HepG2 (cell line): ENCODE results near the gene SLC22A14. TPM values are rescaled to one million over a fixed set of nuclear protein-coding genes. Genes with fewer than 3 reads are reported as not detected.

ENCODE experiments used
- ATAC-seq: fragments of 200-7000 bp; cut with Tn5 transposase; 3 replicates; pipeline ENCODE4 v1.9.1; 2020; ENCODE audit warnings: mild to moderate bottlenecking, moderate library complexity
- BruUV-seq: library from RNA; stranded (reverse); fragments of 400-500 nt; replicated peaks from 2 replicates; lab custom pipeline; 2021; lab: Mats Ljungman, UMichigan
- CTCF ChIA-PET: fragments of 300-600 bp; formaldehyde crosslinking; extraction: SDS; loops from one replicate; lab custom pipeline; 2021; ENCODE audit warnings: low total read pairs, inconsistent platforms, low intra/inter-chr PET ratio; lab: Yijun Ruan, JAX
- POLR2A ChIA-PET: fragments of 350-600 bp; sonication (Branson Sonifier 250); formaldehyde crosslinking; loops from one replicate; lab custom pipeline; 2020; ENCODE audit warnings: antibody characterized with exemption, inconsistent platforms; lab: Yijun Ruan, JAX
- DNase-seq: peaks from one replicate; pipeline ENCODE4 v3.0.0-alpha.2; 2015; ENCODE audit warnings: low spot score
- FAIRE-seq: peaks from 3 replicates; lab custom pipeline; 2011; peaks lifted over from hg19 to GRCh38; lab: Jason Lieb, UNC
- H2AFZ ChIP-seq: one replicate; pipeline ENCODE4 v1.6.1; 2011; ENCODE audit warnings: low read length, inconsistent platforms
- H3K27ac ChIP-seq: fragments of 300-600 bp; 3 replicates; pipeline ENCODE4 v1.8.0; 2011; ENCODE audit warnings: mixed run types, mild to moderate bottlenecking, mixed read lengths, low read length, inconsistent platforms; ENCODE audit not compliant: insufficient read depth; ENCODE audit errors: extremely low read length
- H3K27me3 ChIP-seq, 2 experiments: fragments of 200-600 bp in 1 of 2; 2 replicates in 1 of 2; 3 replicates in 1 of 2; pipeline versions ENCODE4 v1.6.0 to v1.8.0; 2011; ENCODE audit warnings: low read length in 2 of 2, mild to moderate bottlenecking in 2 of 2, moderate library complexity in 2 of 2, inconsistent platforms in 1 of 2; ENCODE audit not compliant: insufficient read depth in 2 of 2, control insufficient read depth in 1 of 2
- H3K36me3 ChIP-seq, 2 experiments: fragments of 200-600 bp in 1 of 2; replicated peaks in 1 of 2; 2 replicates in 1 of 2; 3 replicates in 1 of 2; pipeline versions ENCODE4 v1.5.1 to v1.8.0; 2011; ENCODE audit warnings: low read length in 2 of 2, inconsistent platforms in 1 of 2; ENCODE audit not compliant: insufficient read depth in 2 of 2, control insufficient read depth in 1 of 2
- H3K4me1 ChIP-seq: 2 replicates; pipeline ENCODE4 v1.5.1; 2012; ENCODE audit warnings: low read length, inconsistent platforms; ENCODE audit not compliant: insufficient read depth
- H3K4me2 ChIP-seq: 2 replicates; pipeline ENCODE4 v1.6.0; 2011; ENCODE audit warnings: low read depth, low read length, inconsistent platforms
- H3K4me3 ChIP-seq, 3 experiments: fragments of 200-600 bp in 1 of 3; sonication (generic), shearing (Covaris generic) in 1 of 3; replicated peaks in 1 of 3; 2 replicates each; pipeline ENCODE4 v1.5.1; 2011 to 2016; ENCODE audit warnings: low read length in 3 of 3, inconsistent platforms in 2 of 3, low read depth in 2 of 3, mild to moderate bottlenecking in 2 of 3, control low read depth in 1 of 3, mixed read lengths in 1 of 3; ENCODE audit not compliant: insufficient read depth in 1 of 3
- H3K79me2 ChIP-seq: one replicate; pipeline ENCODE4 v1.6.1; 2011; ENCODE audit warnings: low read length, inconsistent platforms; ENCODE audit not compliant: insufficient read depth
- H3K9ac ChIP-seq: 2 replicates; pipeline ENCODE4 v1.6.0; 2011; ENCODE audit warnings: mild to moderate bottlenecking, low read depth, low read length, inconsistent platforms; ENCODE audit not compliant: insufficient read depth
- H3K9me3 ChIP-seq: 2 replicates; pipeline ENCODE4 v1.5.1; 2012; ENCODE audit warnings: mild to moderate bottlenecking, low read length
- H4K20me1 ChIP-seq: 2 replicates; pipeline ENCODE4 v1.6.0; 2011; ENCODE audit warnings: inconsistent platforms, mild to moderate bottlenecking, low read length, moderate library complexity; ENCODE audit not compliant: insufficient read depth
- ATF7 ChIP-seq, 2 experiments: fragments of 450-650 bp in 1 of 2; sonication (generic) in 1 of 2; formaldehyde crosslinking in 1 of 2; IDR thresholded peaks; 2 replicates each; pipeline versions ENCODE4 v1.4.0 to v1.6.1; 2016 to 2020; ENCODE audit warnings: antibody characterized with exemption in 1 of 2, mild to moderate bottlenecking in 1 of 2, missing genetic modification reagents in 1 of 2
- CEBPB ChIP-seq: IDR thresholded peaks from 2 replicates; pipeline ENCODE4 v1.6.1; 2011; ENCODE audit warnings: low read depth, low read length, improper control_type of control experiment, borderline replicate concordance
- CEBPG ChIP-seq: IDR thresholded peaks from 2 replicates; pipeline ENCODE4 v1.6.1; 2016
- HNF4A ChIP-seq: sonication (generic); formaldehyde crosslinking; IDR thresholded peaks from 2 replicates; pipeline ENCODE4 v1.4.0; 2020; ENCODE audit warnings: missing genetic modification reagents
- IKZF1 ChIP-seq: fragments of 450-650 bp; IDR thresholded peaks from 2 replicates; pipeline ENCODE4 v1.7.1; 2016
- MED13 ChIP-seq: sonication (generic); formaldehyde crosslinking; IDR thresholded peaks from 2 replicates; pipeline ENCODE4 v1.5.0; 2020; ENCODE audit warnings: missing genetic modification reagents
- MTA3 ChIP-seq: sonication (generic); formaldehyde crosslinking; IDR thresholded peaks from 2 replicates; pipeline ENCODE4 v1.4.0; 2020; ENCODE audit warnings: missing genetic modification reagents
- MTF2 ChIP-seq: sonication (generic); formaldehyde crosslinking; IDR thresholded peaks from 2 replicates; pipeline ENCODE4 v1.5.0; 2020; ENCODE audit warnings: missing genetic modification reagents, borderline replicate concordance
- RBM22 ChIP-seq: fragments of 200-400 bp; formaldehyde crosslinking; optimal IDR thresholded peaks from 2 replicates; pipeline ENCODE3; 2017; ENCODE audit warnings: mild to moderate bottlenecking, low read length, moderate library complexity
- RFXANK ChIP-seq: IDR thresholded peaks from 2 replicates; pipeline ENCODE4 v1.6.1; 2016
- SAP130 ChIP-seq: IDR thresholded peaks from 2 replicates; pipeline ENCODE4 v1.6.1; 2016; ENCODE audit warnings: low read depth
- SRSF1 ChIP-seq: fragments of 200-400 bp; formaldehyde crosslinking; optimal IDR thresholded peaks from 2 replicates; pipeline ENCODE3; 2017; ENCODE audit warnings: mild to moderate bottlenecking, low read depth, low read length, moderate library complexity
- ZFP1 ChIP-seq: IDR thresholded peaks from 2 replicates; pipeline ENCODE4 v1.6.1; 2016
- ZNF296 ChIP-seq: sonication (generic); formaldehyde crosslinking; conservative IDR thresholded peaks from 2 replicates; pipeline ENCODE4 v1.5.0; 2020; ENCODE audit warnings: mild to moderate bottlenecking, missing genetic modification reagents
- ZNF616 ChIP-seq: sonication (generic); formaldehyde crosslinking; IDR thresholded peaks from 2 replicates; pipeline ENCODE4 v1.5.0; 2020; ENCODE audit warnings: low read depth, mild to moderate bottlenecking, missing genetic modification reagents
- WGBS: methylation state at CpG from one replicate; pipeline ENCODE4 v1.1.6; 2017; ENCODE audit warnings: low lambda C conversion rate; 5-methylcytosine and 5-hydroxymethylcytosine counted together
- in situ Hi-C: cut with HindIII; loops from 2 replicates; pipeline ENCODE4 v1.10.0; 2017; ENCODE audit warnings: low pct_unique_long_range_greater_than_20kb; ENCODE audit not compliant: extremely low pct_ligation_motif_present
- intact Hi-C: fragments of 100-400 bp; cut with micrococcal nuclease; formaldehyde crosslinking; loops from one replicate; pipeline ENCODE4 v1.10.0; 2022; ENCODE audit not compliant: unreplicated experiment
- polyA plus RNA-seq, 8 experiments: library from polyadenylated mRNA; depleted of rRNA in 3 of 8; stranded (reverse) in 7 of 8; unstranded in 1 of 8; fragments of >200 nt; fragmentation: Illumina TruSeq in 4 of 8; extraction: Trizol in 4 of 8; gene quantifications; 2 replicates each; pipeline versions ENCODE4 v1.2.1 to v1.2.3, GENCODE V29; 2011 to 2016; ENCODE audit warnings: low read depth in 4 of 8, missing spikeins in 1 of 8, mixed read lengths in 1 of 8; ENCODE audit not compliant: insufficient read depth in 1 of 8
- total RNA-seq, 5 experiments: library from RNA; depleted of rRNA; stranded (reverse); fragments of >200 nt; fragmentation: Illumina TruSeq; extraction: Trizol; gene quantifications; 2 replicates each; pipeline ENCODE4 v1.2.3, GENCODE V29; 2016; ENCODE audit warnings: low read depth in 1 of 5
- TF ChIP-seq, protein P1 (sequence below): IDR thresholded peaks from 2 replicates; pipeline ENCODE4 v1.4.0; 2020; ENCODE audit warnings: mild to moderate bottlenecking, missing genetic modification reagents

The SLC22A14 gene
- total and polyA plus RNA-seq, 2 of the 13 experiments (the other 11 are each of a cell fraction or from before 2014, with no cell fraction given): 0.03 TPM; not detected in 1

DNA sequence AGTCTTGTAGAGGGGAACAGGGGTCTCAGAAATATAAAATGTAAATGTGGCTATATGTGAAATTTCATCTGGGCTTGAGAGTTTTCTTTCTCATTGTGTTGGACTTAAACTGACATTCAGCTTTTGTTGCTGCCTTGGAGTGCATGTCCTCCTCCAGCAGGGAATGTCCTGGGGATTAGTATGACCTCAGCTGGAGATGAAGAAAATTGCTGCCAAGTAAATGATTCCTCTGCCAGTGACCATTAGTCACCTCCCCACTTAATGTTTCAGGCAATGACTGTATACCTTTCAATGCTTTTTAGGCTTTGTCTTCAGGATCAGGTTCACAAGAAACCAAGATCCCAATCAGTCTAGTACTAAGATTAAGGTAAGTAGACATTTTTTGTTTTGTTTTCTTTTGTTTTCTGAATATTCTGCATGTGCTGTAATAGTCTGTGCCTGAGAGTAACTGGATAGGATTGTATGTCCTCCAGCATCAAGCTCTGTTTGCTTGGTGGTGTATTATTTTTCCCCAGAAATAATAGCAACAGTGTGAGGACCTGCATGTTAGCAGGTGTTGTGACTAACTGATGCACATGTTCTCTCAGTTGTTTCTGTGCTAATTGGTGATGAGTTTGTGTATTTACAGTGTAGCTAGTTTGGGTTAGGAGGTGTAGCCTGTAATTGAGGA lies 34.6 kb upstream of the SLC22A14 start:
- CTCF ChIA-PET: no interaction called here
- Histone ChIP-seq H3K4me1 (peaks cover 16% of the 10 kb centered on the region), H3K9me3 (no peaks in the 10 kb centered on the region), H3K9ac (no peak overlapping the region), H3K79me2 (no peaks in the 10 kb centered on the region), H3K4me2 (no peak overlapping the region), H4K20me1 (0 out of 2 replicates have a peak, but pooled peaks cover 2% of the 10 kb centered on the region), H3K27me3 (no peaks in the 10 kb centered on the region; a peak in 1 of 5 replicates), H3K4me3 (no peak overlapping the region), H2AFZ (no peak overlapping the region), H3K27ac (no peak overlapping the region), H3K36me3 (peaks cover 21 to 58% of the 10 kb centered on the region in 2 experiments)
- TF ChIP-seq ZFP1 (no peak), IKZF1 (no peak), MTA3 (CRISPR knock-in tag) (no peak), MTF2 (CRISPR knock-in tag) (no peak)
- FAIRE-seq (no peak), DNase-seq (peak; percentile 6), ATAC-seq (peak; percentile 51)
- no TSS peak for BruUV-seq
- intact Hi-C loops: loop anchor here (10.0 kb wide), 1 partner anchor 113 kb away; the partner anchor contains the start of genes ACAA1 and MYD88
- in situ Hi-C loops: no loop called here
- POLR2A ChIA-PET: no interaction called here

DNA sequence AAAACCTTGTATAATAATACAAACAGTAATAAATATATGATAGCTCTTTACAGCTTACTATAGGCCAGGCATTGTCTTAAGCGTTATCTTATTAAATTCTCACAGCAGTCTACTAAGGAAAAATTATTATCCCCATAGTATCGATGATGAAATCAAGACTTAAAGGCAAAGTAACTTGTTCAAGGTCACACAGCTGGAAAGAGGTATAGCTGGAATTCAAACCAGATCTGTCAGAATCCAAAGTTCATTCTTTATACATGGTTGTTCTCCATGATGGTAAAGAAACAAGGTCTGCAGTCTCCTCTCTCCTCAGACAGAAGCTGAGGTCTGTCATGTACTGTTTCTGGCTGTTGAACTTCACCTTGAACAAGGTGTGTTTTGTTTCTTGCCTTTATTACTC lies 31.9 kb upstream of the SLC22A14 start:
- in situ Hi-C loops: no loop called here
- H3K4me1 ChIP-seq: peaks cover 16% of the 10 kb centered on the region
- no peaks in the 10 kb centered on the region for H3K9me3 ChIP-seq
- H3K36me3 ChIP-seq: peaks cover 24 to 76% of the 10 kb centered on the region in 2 experiments
- no peak overlapping the region for H3K9ac ChIP-seq
- H3K27ac ChIP-seq: peak overlapping the region; percentile 7
- DNase-seq: peak; percentile 57
- CTCF ChIA-PET: no interaction called here
- H3K27me3 ChIP-seq: no peaks in the 10 kb centered on the region; a peak in 1 of 5 replicates
- H2AFZ ChIP-seq: no peak overlapping the region
- no peaks in the 10 kb centered on the region for H3K79me2 ChIP-seq
- WGBS: 68% methylated on average over 2 of the region's 2 CpGs
- POLR2A ChIA-PET: interaction anchor here (0.6 to 1.1 kb wide), 3 partner anchors 97 to 130 kb away, joined by 3 read pairs; partner anchors contain the start of genes ACAA1 and XYLB
- intact Hi-C loops: no loop called here
- no TSS peak for BruUV-seq
- H3K4me2 ChIP-seq: no peak overlapping the region
- peak; percentile 61; the same call in 2 of the 3 replicates for ATAC-seq
- H3K4me3 ChIP-seq: no peak overlapping the region
- no peak for FAIRE-seq
- H4K20me1 ChIP-seq: 0 out of 2 replicates have a peak, but pooled peaks cover 2% of the 10 kb centered on the region
- TF ChIP-seq HNF4A (CRISPR knock-in tag) (peak; percentile 59), ATF7 (IDR thresholded peaks at IDR 0.05) (peak; percentile 32; the same call in 1 of the 2 replicates), ATF7 (CRISPR knock-in tag; IDR thresholded peaks at IDR 0.05) (no peak), MED13 (CRISPR knock-in tag) (no peak), CEBPG (CRISPR knock-in tag) (0 out of 2 replicates have a peak, but pooled peaks have one; percentile 29), RFXANK (no peak), SAP130 (CRISPR knock-in tag) (0 out of 2 replicates have a peak, but pooled peaks have one; percentile 18), ZNF296 (no peak), RBM22 (peak; percentile 23), ZNF616 (CRISPR knock-in tag) (no peak), CEBPB (peak; percentile 69; the same call in 1 of the 2 replicates), SRSF1 (no peak)
- TF ChIP-seq, protein P1, sequence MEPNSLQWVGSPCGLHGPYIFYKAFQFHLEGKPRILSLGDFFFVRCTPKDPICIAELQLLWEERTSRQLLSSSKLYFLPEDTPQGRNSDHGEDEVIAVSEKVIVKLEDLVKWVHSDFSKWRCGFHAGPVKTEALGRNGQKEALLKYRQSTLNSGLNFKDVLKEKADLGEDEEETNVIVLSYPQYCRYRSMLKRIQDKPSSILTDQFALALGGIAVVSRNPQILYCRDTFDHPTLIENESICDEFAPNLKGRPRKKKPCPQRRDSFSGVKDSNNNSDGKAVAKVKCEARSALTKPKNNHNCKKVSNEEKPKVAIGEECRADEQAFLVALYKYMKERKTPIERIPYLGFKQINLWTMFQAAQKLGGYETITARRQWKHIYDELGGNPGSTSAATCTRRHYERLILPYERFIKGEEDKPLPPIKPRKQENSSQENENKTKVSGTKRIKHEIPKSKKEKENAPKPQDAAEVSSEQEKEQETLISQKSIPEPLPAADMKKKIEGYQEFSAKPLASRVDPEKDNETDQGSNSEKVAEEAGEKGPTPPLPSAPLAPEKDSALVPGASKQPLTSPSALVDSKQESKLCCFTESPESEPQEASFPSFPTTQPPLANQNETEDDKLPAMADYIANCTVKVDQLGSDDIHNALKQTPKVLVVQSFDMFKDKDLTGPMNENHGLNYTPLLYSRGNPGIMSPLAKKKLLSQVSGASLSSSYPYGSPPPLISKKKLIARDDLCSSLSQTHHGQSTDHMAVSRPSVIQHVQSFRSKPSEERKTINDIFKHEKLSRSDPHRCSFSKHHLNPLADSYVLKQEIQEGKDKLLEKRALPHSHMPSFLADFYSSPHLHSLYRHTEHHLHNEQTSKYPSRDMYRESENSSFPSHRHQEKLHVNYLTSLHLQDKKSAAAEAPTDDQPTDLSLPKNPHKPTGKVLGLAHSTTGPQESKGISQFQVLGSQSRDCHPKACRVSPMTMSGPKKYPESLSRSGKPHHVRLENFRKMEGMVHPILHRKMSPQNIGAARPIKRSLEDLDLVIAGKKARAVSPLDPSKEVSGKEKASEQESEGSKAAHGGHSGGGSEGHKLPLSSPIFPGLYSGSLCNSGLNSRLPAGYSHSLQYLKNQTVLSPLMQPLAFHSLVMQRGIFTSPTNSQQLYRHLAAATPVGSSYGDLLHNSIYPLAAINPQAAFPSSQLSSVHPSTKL (CRISPR knock-in tag): peak; percentile 51; the same call in 1 of the 2 replicates
